GM06990 (cell line): ENCODE measurements around the gene CDT1.

ENCODE experiments used
- DNase-seq: peaks from one replicate; pipeline ENCODE4 v3.0.0-alpha.2; 2011; ENCODE audit not compliant: insufficient read length; ENCODE audit errors: extremely low read depth
- H3K27me3 ChIP-seq: replicated peaks from 2 replicates; pipeline ENCODE4 v1.6.0; 2011; ENCODE audit warnings: low read length; ENCODE audit not compliant: control insufficient read depth, insufficient read depth
- H3K36me3 ChIP-seq: 2 replicates; pipeline ENCODE4 v1.5.1; 2011; ENCODE audit warnings: low read length; ENCODE audit not compliant: control insufficient read depth, insufficient read depth
- H3K4me3 ChIP-seq: replicated peaks from 2 replicates; pipeline ENCODE4 v1.5.1; 2011; ENCODE audit warnings: low read depth, mild to moderate bottlenecking, control low read depth, low read length
- CTCF ChIP-seq: IDR thresholded peaks from 2 replicates; pipeline ENCODE4 v1.5.1; 2011; ENCODE audit warnings: low read length, control low read depth, mild to moderate bottlenecking, inconsistent platforms; ENCODE audit not compliant: insufficient read depth, poor library complexity, severe bottlenecking

CDT1 gene

GRCh38 chr16:88857728-88858339 lies 54.2 kb downstream of the CDT1 start:
- peak; percentile 64 for DNase-seq
- TF ChIP-seq CTCF, result peak; percentile 91
- Histone ChIP-seq H3K27me3 (no peaks in the 10 kb centered on the region), H3K4me3 (peak overlapping the region; percentile 99), H3K36me3 (peaks cover 15% of the 10 kb centered on the region)
